Measurements from ENCODE around the gene PITPNM3.

The PITPNM3 gene

GRCh38 chr17:6525141-6525540, 31.2 kb downstream of the PITPNM3 start:
- DNase-seq = no peak

GRCh38 chr17:6524520-6524919, 31.8 kb downstream of the PITPNM3 start:
- no peak for DNase-seq

DNA sequence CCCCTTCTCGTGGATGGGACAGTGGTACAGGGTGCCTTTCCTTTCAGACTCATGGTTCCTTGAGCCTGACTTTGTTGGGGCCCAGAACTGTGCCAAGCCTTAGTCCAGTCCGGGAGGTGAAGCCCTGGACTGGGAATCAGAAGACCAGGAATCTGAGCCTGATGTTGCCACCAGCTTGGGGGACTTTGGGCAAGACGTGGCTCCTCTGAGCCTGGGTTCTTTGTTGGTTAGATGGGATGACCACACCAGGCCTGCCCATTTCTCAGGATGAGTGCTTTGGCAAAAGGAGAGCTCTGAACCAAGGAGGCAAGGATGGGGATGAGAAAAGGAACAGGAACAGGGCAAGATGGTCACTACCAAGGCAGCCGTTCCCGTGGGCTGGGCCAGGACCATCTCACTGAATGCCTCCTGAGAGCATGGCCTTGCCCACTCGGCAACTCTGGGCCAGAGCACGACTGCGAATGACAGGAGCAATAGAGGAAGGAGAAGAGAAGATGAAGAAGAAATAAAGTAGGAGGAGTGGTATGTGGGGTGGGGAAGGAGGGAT, 32.5 kb downstream of the PITPNM3 start:
- no peak for DNase-seq

DNA sequence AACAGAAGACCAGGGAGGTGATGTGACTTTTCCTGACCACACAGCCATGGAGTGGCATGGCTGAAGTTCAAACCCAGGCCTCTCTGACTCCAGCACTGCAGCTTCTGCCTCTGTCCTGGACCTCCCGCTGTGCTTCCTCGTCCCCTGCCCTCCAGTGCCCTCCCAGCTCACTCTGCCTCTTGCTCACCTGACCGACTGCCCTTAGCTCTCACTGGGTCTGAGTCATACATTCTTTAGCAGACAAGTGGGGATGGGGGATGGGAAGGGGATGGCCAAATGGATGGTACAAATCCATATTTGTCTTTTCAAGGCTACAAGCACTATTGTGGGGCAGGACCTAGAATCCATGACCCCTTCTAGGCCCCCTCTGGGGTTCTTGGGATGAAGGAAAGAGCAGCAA, 33.0 kb downstream of the PITPNM3 start:
- no peak for DNase-seq

- DNase-seq = no peak
Observed at GRCh38 chr17:6521586-6521985, 34.8 kb downstream of the PITPNM3 start.

DNA sequence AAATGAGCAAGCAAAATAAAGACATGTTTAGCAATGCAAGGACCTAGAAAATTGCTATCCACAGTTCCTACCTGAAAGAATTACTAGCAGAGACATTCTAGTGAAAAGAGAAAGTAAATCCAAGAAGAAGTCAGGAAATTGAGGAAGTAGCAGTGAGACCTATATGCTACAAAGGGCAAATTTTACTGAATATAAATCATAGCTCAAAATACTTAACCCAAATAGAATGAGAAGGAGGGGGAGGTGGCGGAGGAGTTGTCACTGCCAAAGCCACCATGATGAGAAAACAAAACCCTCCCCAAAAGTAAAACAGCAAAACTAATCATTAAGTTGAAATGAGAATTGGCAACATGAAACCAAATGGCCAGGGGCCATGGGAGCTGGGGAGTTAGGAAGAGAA, 39.3 kb downstream of the PITPNM3 start:
- DNase-seq = no peak

- no peak for DNase-seq
Observed at GRCh38 chr17:6514371-6514770, 42.0 kb downstream of the PITPNM3 start.

- DNase-seq = no peak
Observed at GRCh38 chr17:6512552-6512951, 43.8 kb downstream of the PITPNM3 start.

DNA sequence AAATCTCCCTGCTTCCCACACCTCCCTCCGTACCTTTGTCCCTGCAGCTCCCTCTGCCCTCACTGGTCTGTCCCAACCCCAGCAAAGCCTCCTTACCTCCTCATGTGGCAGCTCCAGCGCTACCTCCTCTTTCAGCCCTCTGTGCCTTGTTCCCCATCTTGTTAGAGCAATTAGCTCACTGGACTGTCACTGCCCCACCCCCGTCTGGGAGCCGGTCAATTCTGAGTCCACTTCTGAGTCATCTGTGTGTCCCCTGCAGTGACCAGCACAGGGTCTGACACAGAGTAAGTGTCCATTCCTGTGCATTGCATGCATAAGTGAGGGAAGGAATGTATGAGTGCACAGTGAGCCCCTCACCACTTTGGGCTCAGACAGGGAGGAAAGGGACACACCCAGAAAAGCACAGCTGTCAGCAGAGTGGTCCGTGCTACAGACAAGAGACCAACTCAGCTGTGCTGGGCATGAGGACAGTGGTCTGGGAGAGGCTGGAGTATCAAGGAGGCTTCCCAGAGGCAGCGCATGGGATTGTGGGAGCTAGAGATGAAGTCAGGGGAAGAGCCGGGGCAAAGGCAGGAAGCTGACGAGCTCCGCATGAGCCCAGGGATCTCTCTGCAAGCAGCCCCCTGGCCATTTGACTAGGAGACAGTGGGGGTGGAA, 45.9 kb downstream of the PITPNM3 start:
- DNase-seq = no peak

DNA sequence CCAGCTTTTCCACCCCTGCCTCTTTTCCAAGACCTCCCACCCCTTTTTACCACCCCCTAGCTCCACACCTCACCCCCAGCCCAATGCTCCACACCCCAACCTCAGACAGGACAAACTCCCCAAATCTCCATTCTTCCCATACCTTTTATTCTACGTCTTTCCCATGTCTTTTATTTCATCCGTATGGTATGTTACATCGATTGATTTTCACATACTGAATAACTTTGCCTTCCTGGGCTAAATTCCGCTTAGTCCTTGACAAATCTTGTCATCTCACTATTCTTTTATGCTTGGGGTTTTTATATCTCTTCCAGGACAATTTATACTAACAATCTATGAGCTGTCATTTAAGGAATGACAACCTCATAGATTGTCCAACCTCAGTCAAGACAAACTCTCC, 46.4 kb downstream of the PITPNM3 start:
- DNase-seq = no peak

DNA sequence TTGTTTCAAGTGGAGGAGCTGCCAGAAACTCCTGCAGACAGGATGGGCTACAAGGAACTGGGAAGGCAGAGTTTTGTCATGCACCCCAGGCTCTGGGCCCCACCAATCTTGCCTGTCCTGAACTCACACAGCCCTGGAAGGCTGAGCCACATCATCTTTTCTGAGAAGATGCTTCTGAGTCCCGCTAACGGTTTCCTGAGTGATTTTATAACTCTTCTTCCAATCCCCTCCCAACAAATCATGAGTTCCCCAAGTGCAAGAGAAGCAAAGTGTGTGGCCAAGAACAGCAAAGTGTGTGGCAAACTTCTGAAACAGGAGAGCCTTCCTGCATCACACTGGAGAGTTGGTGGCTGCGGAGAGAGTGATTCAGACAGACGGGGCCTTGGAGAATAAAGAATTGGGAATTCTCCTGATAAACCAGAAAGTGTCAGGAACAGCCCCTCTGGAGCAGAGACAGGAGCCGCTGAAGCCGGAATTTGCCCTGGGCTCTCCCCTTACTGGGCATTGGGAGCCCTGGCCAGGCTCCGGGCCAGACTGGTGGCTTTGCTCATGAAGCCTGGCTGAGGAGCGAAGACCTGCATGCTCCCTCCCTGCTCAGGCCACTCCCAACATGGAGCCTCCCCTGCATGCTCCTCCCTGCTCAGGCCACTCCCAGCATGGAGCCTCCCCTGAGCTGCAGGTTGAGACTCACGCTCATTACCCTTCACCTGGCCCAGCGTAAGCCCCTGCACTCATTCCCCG, 47.2 kb downstream of the PITPNM3 start:
- no peak for DNase-seq

DNA sequence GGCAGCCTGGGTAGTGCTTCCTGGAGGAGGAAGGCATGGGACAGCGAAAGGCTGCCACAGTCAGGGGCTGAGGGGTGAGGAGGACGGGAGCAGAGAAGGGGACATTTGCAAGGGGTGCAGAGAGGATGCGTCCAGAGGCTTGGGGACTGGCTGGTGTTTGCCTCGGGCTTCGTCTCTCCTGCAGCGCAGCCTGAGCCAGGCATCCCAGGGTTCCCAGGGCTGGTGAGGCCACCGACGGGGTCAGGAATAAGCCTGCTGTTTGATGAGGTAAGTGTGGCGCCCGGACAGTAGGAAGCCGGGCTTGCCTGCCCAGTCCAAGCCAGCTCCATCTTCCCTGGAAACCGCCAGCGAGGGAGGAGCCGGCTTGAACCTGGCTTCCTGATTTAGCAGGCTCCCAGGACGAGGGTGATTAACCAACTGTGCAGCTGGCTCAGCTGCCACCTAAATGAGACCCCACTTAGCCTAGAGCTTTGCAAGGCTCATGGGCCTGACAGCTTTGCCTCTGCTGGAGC, 47.8 kb downstream of the PITPNM3 start:
- peak; percentile 77 for DNase-seq

DNA sequence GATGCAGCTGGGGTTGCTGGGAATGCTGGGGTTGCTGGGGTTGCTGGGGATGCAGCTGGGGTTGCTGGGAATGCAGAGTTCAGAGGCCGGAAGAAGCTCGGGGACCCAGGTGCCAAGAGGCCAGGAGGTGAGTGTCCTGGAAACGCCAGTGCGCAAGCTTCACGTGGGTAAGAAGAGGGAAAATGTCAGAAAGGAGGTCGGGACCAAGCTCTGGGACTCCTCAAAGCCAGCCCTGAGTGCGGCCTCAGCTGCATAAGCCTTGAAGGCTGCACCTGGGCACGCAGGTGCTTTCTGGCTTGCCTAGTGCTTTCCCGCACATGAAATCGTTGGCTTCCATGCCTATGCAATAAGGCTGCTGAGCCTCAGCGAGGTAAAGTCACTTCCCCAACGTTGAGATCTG, 48.3 kb downstream of the PITPNM3 start:
- DNase-seq = no peak

DNA sequence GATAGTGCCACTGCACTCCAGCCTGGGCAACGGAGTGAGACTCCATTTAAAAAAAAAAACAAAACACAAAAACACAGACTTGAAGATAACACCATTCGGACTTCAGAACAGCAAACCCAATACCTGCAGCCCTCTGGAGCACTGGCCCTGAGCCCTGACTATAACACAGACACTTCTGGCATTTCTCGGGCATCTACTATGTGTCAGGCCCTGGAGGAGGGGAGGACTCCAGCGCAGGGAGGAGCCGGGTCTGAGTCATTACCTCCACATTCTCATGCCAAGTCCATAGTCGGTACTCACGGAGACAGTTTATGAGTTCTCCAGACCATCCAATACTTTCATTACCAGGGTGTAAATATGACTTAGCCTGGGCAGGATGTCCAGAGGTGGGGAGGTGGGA, 48.8 kb downstream of the PITPNM3 start:
- DNase-seq = no peak

DNA sequence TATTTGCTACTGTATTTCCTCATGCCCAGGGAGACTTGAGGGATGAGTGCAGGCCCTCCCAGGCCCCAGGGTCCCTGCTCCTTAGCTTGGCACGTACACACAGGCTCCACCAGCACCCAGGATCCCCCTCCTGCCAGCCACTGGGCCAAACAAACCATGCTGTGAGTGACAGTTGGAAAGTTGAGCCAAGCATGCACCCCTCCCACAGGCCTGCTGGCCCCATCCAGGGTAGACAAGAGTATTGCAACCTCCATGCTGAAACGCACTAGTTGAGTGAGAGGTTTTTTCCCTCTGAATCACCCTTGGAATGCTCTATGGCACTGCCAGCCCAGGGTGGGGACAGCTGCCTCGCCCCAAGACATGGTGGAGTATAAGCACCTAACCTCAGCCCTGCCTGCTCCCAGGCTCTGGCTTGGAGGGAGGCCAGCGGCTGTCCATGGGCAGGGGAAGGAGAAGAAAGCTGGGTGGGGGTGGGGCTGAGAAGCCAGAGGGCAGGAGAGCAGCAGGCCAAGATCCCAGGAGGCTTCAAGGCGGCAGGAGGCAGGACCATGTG, 49.6 kb downstream of the PITPNM3 start:
- no peak for DNase-seq

DNA sequence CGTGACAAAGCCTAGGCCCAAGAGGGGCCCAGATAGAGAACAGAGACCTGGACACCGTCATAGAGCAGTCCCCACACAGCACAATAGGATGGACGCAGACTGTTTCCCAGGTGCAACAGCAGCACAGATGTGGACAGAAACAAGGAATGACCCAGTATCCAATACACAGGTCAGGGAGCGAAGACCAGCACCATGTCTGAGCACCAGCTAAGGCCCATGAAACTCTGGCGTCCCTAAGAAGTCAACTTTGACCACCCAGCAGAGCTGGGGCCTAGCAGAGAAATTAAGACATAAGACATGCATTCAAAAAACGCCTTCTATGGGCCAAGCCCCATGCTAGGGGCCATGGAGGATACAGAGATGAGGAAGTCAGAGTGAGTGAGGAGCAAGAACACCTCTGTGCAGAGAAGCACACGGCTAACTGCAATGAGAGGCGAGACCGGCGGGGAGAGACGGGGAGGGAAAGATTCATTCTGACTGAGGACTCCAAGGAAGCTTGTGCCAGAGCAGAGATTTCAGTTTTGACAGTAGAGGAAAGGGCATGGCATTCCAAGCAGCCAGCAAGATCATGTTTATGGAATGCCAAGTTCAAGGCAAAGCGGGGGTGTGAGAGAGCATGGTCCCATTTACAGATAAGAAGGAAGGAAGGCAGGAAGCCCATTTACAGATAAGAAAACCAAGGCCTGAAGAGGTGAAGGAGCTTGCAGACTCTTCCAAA, 50.8 kb downstream of the PITPNM3 start:
- DNase-seq = no peak

GRCh38 chr17:6503641-6504195, 52.6 kb downstream of the PITPNM3 start:
- DNase-seq = no peak

GRCh38 chr17:6502871-6503509, 53.4 kb downstream of the PITPNM3 start:
- DNase-seq = no peak

DNA sequence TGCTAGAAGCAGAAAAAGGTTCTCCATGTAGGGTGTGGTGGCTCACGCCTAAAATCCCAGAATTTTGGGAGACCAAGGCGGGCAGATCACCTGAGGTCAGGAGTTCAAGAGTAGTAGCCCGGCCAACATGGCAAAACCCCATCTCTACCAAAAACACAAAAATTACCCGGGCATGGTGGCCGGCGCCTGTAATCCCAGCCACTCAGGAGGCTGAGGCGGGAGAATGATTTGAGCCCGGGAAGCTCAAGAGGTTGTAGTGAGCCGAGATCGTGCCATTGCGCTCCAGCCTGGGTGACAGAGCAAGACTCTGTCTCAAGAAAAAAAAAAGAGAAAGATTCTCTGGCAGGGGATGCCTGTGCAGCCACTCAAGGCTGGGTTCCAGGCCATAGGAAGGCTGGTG, 54.2 kb downstream of the PITPNM3 start:
- no peak for DNase-seq

DNA sequence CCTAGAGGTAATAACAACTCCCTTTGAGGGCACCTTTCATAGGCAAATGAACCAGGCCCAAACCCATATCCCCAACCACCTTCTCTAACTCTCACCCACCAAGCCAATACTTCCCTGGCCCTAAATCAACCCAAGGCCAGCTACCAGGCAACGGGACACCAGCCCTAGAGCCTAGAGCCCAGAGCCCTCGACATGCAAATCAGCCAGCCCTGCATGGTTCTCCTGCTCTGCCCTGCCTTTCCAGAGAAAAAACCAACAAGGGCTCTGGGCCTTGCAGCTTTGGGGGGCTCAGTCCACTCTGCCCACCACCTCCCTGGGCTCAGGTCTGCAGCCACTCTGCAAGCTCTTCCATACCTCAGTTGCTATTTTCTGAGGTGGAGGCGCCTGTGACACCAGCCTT, 55.0 kb downstream of the PITPNM3 start:
- no peak for DNase-seq

- no peak for DNase-seq
Observed at GRCh38 chr17:6498901-6499540, 57.3 kb downstream of the PITPNM3 start.

- DNase-seq = no peak
Observed at GRCh38 chr17:6498356-6498755, 58.0 kb downstream of the PITPNM3 start.
